Muscle layer of duodenum (tissue), 2 donors: Measurements from ENCODE around the gene TMPRSS12.
"Not testable (repeated sequence)": the region's sequence is repeated elsewhere in the genome, so short reads cannot be mapped to it uniquely, and the experiment has no call there.

Experiments used
- H3K27ac ChIP-seq: one replicate; pipeline ENCODE4 v1.7.0; 2013; ENCODE audit warnings: mild to moderate bottlenecking, low read length
- H3K27me3 ChIP-seq: one replicate; pipeline ENCODE4 v1.7.0; 2013; ENCODE audit warnings: low read depth, mild to moderate bottlenecking, control low read depth, low read length
- H3K36me3 ChIP-seq, 2 donors: one replicate each; pipeline ENCODE4 v1.7.0; 2013; ENCODE audit warnings: low read length in 2 of 2, control low read depth in 1 of 2, mild to moderate bottlenecking in 1 of 2; ENCODE audit not compliant: insufficient read depth in 2 of 2, control insufficient read depth in 1 of 2
- H3K4me1 ChIP-seq, 2 donors: one replicate each; pipeline ENCODE4 v1.7.0; 2013; ENCODE audit warnings: low read length in 2 of 2, mild to moderate bottlenecking in 2 of 2, control low read depth in 1 of 2, moderate library complexity in 1 of 2; ENCODE audit not compliant: insufficient read depth in 2 of 2, control insufficient read depth in 1 of 2
- H3K4me3 ChIP-seq, 2 donors: one replicate each; pipeline ENCODE4 v1.7.0; 2013; ENCODE audit warnings: low read length in 2 of 2, low read depth in 1 of 2, mild to moderate bottlenecking in 1 of 2
- H3K9me3 ChIP-seq, 2 donors: one replicate each; pipeline ENCODE4 v1.7.0; 2013; ENCODE audit warnings: low read length in 2 of 2, control low read depth in 1 of 2, mild to moderate bottlenecking in 1 of 2; ENCODE audit not compliant: control insufficient read depth in 1 of 2
- donor health status: healthy.

TMPRSS12 gene

DNA sequence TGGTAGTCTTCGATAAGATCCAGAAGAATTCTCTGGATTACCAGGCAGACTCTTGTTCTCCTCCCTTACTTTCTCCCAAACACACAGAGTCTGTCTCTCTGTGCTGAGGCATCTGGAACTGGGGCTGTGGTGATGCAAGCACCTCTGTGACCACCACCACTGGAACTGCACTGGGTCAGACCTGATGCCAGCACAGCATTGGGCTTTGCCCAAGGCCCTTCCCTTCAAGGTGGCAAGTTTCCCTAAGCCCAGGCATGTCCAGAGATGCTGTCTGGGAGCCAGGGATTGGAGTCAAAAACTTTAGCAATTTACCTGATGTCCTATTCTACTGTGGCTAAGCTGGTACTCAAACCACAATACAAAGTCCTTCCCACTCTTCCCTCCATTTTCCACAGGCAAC, 14.6 kb upstream of the TMPRSS12 start:
- H3K27ac ChIP-seq, result no peak overlapping the region
- peaks cover 0 to 2% of the 10 kb centered on the region in 2 donors for H3K9me3 ChIP-seq
- H3K27me3 ChIP-seq, result no peaks in the 10 kb centered on the region

DNA sequence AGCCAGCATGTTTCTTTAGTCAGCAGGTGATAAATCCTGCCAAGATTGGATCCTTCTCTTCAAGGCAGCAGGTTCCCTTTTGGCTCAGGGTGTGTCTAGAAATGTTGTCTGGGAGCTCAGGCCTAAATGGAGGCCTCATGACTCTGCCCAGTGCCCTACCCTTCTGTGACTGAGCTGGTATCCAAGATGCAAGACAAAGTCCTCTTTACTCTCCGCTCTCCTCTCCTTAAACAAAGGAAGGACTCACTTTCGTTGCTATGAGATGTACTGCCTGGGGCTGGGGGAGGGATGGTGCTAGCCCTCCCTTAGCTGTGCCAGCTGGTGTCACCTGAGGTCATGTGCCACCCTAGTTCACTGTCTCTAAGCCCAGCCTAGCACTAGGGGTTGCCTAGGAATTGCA, 13.8 kb upstream of the TMPRSS12 start:
- Histone ChIP-seq H3K4me3 (no peak overlapping the region), H3K4me1 (peaks cover 0 to 7% of the 10 kb centered on the region in 2 donors), H3K27ac (no peak overlapping the region), H3K9me3 (peaks cover 0 to 2% of the 10 kb centered on the region in 2 donors), H3K27me3 (no peaks in the 10 kb centered on the region), H3K36me3 (no peaks in the 10 kb centered on the region)

More for the DNA sequence above, 14.6 kb upstream of the TMPRSS12 start:
- Histone ChIP-seq H3K36me3 (no peaks in the 10 kb centered on the region), H3K4me3 (no peak overlapping the region), H3K4me1 (peaks cover 0 to 7% of the 10 kb centered on the region in 2 donors)

DNA sequence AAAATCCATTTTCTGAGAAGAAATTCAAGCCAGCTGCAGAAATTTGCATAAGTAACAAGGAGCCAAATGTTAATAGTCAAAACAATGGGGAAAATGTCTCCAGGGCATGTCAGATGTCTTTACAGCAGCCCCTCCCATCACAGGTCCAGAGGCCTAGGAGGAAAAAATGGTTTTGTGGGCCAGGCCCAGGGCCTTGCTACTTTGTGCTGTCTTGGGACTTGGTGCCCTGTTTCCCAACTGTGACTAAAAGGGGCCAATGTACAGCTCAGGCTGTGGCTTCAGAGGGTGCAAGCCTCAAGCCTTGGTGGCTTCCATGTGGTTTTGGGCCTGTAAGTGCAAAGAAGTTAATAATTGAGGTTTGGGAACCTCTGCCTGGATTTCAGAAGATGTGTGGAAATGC, 8.9 kb upstream of the TMPRSS12 start:
- not testable (repeated sequence) for H3K27me3 ChIP-seq, H3K4me3 ChIP-seq

DNA sequence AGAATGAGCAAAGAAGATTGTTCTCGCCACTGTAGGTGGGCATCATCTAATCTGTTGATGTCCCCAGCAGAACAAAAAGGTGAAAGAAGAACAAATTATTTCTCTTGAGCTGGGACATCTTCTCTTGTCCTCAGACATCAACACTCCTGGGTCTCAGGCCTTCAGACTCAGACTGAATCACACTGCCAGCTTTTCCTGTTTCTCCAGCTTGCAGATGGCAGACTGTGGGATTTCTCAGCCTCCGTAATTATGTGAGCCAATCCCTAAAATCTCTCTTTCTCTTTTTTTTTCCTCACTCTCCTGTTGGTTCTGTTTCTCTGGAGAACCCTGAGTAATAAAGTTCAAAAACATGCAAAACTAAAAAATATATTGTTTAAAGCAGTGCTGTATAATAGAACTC, 3.7 kb upstream of the TMPRSS12 start:
- Histone ChIP-seq H3K27ac (no peak overlapping the region), H3K4me3 (no peak overlapping the region)

More for the DNA sequence above, 8.9 kb upstream of the TMPRSS12 start:
- H3K36me3 ChIP-seq, H3K27ac ChIP-seq, H3K9me3 ChIP-seq, H3K4me1 ChIP-seq: not testable (repeated sequence)

DNA sequence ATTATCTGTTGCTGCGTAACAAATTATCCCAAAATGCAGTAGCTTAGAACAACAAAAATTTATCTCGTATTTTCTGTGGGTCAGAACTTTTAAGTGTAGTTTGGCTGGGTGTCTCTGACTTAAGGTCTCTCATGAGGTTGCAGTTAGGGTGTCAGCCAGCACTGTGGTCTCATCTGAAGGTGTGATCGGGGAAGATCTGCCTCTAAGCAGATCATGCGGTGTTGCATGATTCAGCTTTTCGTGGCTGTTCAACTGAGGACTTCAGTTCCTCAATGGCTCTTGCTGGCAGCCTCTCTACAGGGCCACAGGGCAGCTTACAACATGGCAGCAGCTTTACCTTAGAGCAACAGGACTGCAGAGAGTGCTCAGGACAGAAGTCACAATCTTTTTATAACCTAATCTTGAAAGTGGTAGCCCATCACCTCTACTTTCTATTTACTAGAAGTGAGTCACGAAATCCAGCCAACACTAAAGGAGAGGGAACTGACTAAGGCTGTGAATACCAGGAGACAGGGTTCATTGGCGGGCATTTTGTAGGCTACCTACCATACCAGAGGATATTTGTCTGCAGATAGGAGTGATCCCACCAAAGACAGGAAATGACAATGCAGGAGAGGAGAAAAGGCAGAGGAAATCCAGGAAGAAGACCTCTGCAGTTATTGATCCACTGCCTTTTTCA, 1.8 kb upstream of the TMPRSS12 start:
- H3K36me3 ChIP-seq, result no peaks in the 10 kb centered on the region
- no peaks in the 10 kb centered on the region for H3K27me3 ChIP-seq
- peaks cover 0 to 4% of the 10 kb centered on the region in 2 donors for H3K4me1 ChIP-seq
- no peak overlapping the region for H3K27ac ChIP-seq
- no peaks in the 10 kb centered on the region for H3K9me3 ChIP-seq
- H3K4me3 ChIP-seq, result no peak overlapping the region

More for the DNA sequence above, 3.7 kb upstream of the TMPRSS12 start:
- Histone ChIP-seq H3K27me3 (no peaks in the 10 kb centered on the region), H3K4me1 (peaks cover 0 to 4% of the 10 kb centered on the region in 2 donors), H3K36me3 (no peaks in the 10 kb centered on the region), H3K9me3 (no peaks in the 10 kb centered on the region)

DNA sequence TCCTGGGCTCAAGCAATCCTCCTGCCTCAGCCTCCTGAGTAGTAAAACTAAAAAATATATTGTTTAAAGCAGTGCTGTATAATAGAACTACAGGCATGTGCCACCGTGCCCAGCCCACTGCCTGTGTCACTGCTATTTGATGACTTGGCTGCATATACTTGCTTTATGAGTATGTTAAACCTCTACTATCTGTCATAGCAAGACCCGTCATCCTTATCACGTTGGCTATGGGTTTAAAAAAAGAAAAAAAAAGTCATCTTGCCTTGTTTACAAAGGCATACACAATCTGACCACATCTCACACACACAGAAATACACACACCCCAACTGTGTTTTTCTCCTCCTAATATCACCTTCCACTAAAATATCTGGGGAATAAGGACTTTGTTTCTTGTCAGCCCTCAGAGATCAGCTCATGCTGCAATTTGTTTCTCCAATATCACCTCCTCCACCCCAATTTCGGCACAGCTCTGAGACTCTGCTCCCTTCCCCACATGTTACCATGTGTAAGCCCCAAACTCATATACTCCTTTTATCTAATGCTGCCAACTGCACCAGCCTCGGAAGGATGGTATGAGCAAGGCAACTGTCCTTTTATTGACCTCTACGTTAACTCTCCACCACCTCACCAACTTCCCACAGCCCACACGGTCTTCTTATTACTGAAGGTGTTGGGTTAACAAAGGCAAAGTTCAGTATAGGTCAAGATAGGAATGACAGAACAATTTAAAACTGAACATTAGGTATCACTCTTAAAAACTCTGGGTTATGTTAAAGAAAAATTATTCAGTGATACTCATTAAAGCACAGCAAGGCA, 802 bp upstream of the TMPRSS12 start:
- H3K36me3 ChIP-seq, result no peaks in the 10 kb centered on the region

DNA sequence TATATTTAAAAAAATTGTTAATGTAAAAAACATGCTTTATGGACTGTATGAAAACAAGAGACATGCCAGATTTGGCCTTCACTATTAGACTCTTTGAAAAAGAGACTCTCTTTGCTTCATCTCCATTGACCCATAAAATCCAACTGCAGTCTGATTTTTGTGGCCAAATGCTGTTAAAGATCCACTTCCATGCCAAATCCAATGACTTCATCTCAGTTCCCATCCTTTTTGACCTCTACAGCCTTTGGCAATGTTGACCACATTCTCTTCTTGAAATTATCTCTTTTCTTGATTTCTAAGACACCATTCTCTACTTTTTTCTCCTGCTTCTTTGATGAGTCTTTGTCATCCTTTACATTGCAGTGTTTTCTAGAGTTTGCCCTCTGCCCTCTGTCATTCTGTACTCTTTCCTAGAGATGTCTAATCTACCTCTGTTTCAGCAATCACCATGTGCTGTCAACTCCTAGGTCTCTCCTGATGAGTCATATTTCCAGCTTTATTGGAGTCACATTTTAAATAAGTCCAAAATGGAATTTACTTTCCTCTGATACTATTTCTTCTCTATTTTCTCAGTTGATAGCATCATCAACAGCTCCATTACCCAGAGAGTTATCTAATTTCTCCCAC, 2.4 kb downstream of the TMPRSS12 start:
- no peaks in the 10 kb centered on the region for H3K9me3 ChIP-seq
- H3K27me3 ChIP-seq, result no peaks in the 10 kb centered on the region
- H3K4me1 ChIP-seq, result peaks cover 0 to 4% of the 10 kb centered on the region in 2 donors
- no peak overlapping the region for H3K27ac ChIP-seq
- H3K4me3 ChIP-seq, result no peak overlapping the region
- no peaks in the 10 kb centered on the region for H3K36me3 ChIP-seq

More for the DNA sequence above, 802 bp upstream of the TMPRSS12 start:
- Histone ChIP-seq H3K9me3 (no peaks in the 10 kb centered on the region), H3K27ac (no peak overlapping the region), H3K4me1 (peaks cover 0 to 4% of the 10 kb centered on the region in 2 donors), H3K27me3 (no peaks in the 10 kb centered on the region), H3K4me3 (no peak overlapping the region)

DNA sequence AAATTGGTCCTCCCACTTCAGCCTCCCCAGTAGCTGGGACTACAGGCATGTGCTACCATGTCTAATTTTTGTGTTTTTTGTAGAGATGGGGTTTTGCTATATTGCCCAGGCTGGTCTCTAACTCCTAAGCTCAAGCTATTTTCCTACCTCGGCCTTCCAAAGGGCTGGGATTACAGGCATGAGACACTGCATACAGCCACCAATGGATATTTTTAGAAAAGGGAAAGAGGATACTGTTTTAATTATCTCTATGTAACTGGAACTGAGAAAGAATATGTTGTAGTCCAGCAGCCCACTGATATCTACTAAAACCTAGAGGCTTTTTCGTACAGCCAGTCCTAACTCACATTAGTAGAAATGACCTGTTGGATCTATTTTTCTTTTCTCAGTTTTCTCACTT, 6.2 kb downstream of the TMPRSS12 start:
- no peaks in the 10 kb centered on the region for H3K27me3 ChIP-seq
- H3K4me3 ChIP-seq, result no peak overlapping the region
- no peaks in the 10 kb centered on the region for H3K4me1 ChIP-seq
- no peaks in the 10 kb centered on the region for H3K9me3 ChIP-seq
- H3K27ac ChIP-seq, result no peak overlapping the region
- no peaks in the 10 kb centered on the region for H3K36me3 ChIP-seq

DNA sequence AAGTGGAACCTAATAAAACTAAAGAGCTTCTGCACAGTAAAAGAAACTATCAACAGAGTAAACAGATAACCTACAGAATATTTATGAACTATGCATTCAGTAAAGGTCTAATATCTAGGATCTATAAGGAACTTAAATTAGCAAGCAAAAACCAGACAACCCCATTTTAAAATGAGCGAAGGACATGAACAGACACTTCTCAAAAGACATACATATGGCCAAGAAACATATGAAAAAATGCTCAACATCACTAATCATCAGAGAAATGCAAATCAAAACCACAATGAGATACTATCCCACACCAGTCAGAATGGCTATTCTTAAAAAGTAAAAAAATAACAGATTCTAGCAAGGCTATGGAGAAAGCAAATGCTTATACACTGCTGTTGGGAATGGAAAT, 12.5 kb downstream of the TMPRSS12 start:
- H3K4me1 ChIP-seq, H3K36me3 ChIP-seq, H3K27me3 ChIP-seq, H3K4me3 ChIP-seq, H3K9me3 ChIP-seq, H3K27ac ChIP-seq: not testable (repeated sequence)

DNA sequence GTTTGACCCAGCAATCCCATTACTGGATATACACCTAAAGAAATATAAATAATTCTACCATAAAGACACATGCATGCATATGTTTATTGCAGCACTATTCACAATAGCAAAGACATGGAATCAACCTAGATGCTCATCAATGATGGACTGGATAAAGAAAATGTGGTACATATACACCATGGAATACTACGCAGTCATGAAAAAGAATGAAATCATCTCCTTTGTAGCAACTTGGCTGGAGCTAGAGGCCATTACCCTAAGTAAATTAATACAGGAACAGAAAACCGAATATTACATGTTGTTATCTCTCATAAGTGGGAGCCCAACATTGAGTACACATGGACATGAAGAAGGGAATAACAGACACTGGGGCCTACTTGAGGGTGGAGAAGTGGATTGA, 13.0 kb downstream of the TMPRSS12 start:
- H3K9me3 ChIP-seq, H3K4me3 ChIP-seq, H3K27ac ChIP-seq, H3K27me3 ChIP-seq, H3K36me3 ChIP-seq, H3K4me1 ChIP-seq: not testable (repeated sequence)

DNA sequence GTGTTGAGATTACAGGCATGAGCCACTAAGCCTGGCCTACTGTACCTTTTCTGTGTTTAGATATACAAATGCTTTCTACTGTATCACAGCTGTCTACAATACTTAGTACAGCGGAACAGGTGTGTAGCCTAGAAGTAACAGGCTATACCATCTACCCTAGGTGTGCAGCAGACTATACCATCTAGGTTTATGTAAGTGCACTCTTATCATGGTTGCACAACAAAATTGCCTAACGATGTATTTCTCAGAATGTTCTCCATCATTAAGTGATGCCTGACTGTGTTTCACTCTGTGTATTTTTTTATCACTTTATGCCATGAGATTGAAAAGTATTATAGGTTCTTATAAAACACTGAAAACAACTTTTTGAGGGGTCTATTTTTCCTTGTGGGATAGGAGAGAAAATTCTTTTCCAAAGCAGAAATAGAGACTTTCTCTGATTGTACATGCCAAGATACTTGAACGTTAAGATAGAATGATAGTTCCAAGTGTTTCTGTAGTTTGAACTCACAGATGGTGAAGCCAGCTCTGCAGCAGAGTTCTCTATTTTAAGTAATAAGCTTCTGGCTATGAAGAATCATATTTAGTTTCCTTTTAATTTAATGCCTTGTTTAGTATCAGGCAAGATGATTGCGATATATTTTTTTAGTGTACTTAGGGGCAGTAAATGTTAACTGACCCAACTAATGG, 17.0 kb downstream of the TMPRSS12 start:
- H3K27me3 ChIP-seq, result no peaks in the 10 kb centered on the region
- H3K36me3 ChIP-seq, result no peaks in the 10 kb centered on the region
- no peak overlapping the region for H3K4me3 ChIP-seq
- no peaks in the 10 kb centered on the region for H3K9me3 ChIP-seq
- no peaks in the 10 kb centered on the region for H3K4me1 ChIP-seq
- no peak overlapping the region for H3K27ac ChIP-seq
